Right renal pelvis (tissue), 4 donors: ENCODE data around the gene ACAT1. TPM values are rescaled to one million over a fixed set of nuclear protein-coding genes. Genes with fewer than 3 reads are reported as not detected.
"Not testable (repeated sequence)": the region's sequence is repeated elsewhere in the genome, so short reads cannot be mapped to it uniquely, and the experiment has no call there.

Experiments
- DNase-seq, 4 donors: peaks; one replicate each; pipeline ENCODE4 v3.0.0-alpha.2; 2013; ENCODE audit warnings: low read depth in 4 of 4, low spot score in 3 of 4, missing footprints in 1 of 4
- polyA plus RNA-seq, 4 donors: library from polyadenylated mRNA; unstranded; fragments of 120-200 nt; gene quantifications; one replicate each; pipeline ENCODE4 v1.2.1, GENCODE V29; 2013; ENCODE audit not compliant: insufficient read length in 4 of 4

ACAT1 gene
- polyA plus RNA-seq, 4 donors: 84.1 to 115 (median 96.3) TPM

- DNase-seq: no peak
These were observed 20.9 kb downstream of the ACAT1 start for GRCh38 chr11:108142304-108142703.

GRCh38 chr11:108144615-108145014 is 23.2 kb downstream of the ACAT1 start:
- DNase-seq: no peak

- DNase-seq: no peak
These were observed 25.8 kb downstream of the ACAT1 start for GRCh38 chr11:108147150-108147549.

GRCh38 chr11:108148556-108148955 is 27.2 kb downstream of the ACAT1 start:
- DNase-seq: no peak

- DNase-seq: no peak
These were observed 33.2 kb downstream of the ACAT1 start for GRCh38 chr11:108154591-108154990.

GRCh38 chr11:108160970-108161566 is 39.7 kb downstream of the ACAT1 start:
- DNase-seq: no peak

- not testable (repeated sequence) for DNase-seq
These were observed 41.5 kb downstream of the ACAT1 start for GRCh38 chr11:108162878-108163277.

GRCh38 chr11:108167624-108168023 is 46.3 kb downstream of the ACAT1 start:
- DNase-seq: no peak

GRCh38 chr11:108170184-108170583 is 48.8 kb downstream of the ACAT1 start:
- no peak for DNase-seq

- DNase-seq: no peak
These were observed 56.2 kb downstream of the ACAT1 start for GRCh38 chr11:108177570-108177969.

- DNase-seq: no peak
These were observed 72.4 kb downstream of the ACAT1 start for GRCh38 chr11:108193725-108194124.

GRCh38 chr11:108196901-108197300 is 75.5 kb downstream of the ACAT1 start:
- DNase-seq: no peak

Other genes with a start within 250 kb of the ACAT1 start
- 1 to 10 TPM in 1 of 4 donors, under 1 TPM in 3; 0.52 to 1.2 (median 0.66) TPM for gene RAB39A, start 193.1 kb upstream of the ACAT1 start, polyA plus RNA-seq
- gene CUL5, start 112.7 kb upstream of the ACAT1 start, polyA plus RNA-seq: 10 to 100 TPM; 37.9 to 49.4 (median 47.5) TPM
- 10 to 100 TPM; 15.7 to 21.5 (median 20.0) TPM for gene NPAT, start 101.1 kb downstream of the ACAT1 start, polyA plus RNA-seq
- 10 to 100 TPM; 53.2 to 66.9 (median 58.7) TPM for gene ATM, start 101.5 kb downstream of the ACAT1 start, polyA plus RNA-seq